ENCODE data around the gene UBE2K.
"Not testable (repeated sequence)": the region's sequence is repeated elsewhere in the genome, so short reads cannot be mapped to it uniquely, and the experiment has no call there.

Gene UBE2K

GRCh38 chr4:39698424-39699009 is 581 bp downstream of the UBE2K start:
- no peak for FAIRE-seq

- FAIRE-seq = peak; percentile 51
Observed at GRCh38 chr4:39699687-39700409, 1.9 kb downstream of the UBE2K start.

GRCh38 chr4:39700554-39700953 is 2.6 kb downstream of the UBE2K start:
- FAIRE-seq = no peak

- FAIRE-seq = no peak
Observed at GRCh38 chr4:39702716-39703115, 4.8 kb downstream of the UBE2K start.

GRCh38 chr4:39704789-39705188 is 6.9 kb downstream of the UBE2K start:
- not testable (repeated sequence) for FAIRE-seq

GRCh38 chr4:39706334-39706733 is 8.4 kb downstream of the UBE2K start:
- no peak for FAIRE-seq

GRCh38 chr4:39706741-39707511 is 9.0 kb downstream of the UBE2K start:
- no peak for FAIRE-seq

- no peak for FAIRE-seq
Observed at GRCh38 chr4:39710098-39710896, 12.4 kb downstream of the UBE2K start.

GRCh38 chr4:39712819-39713607 is 15.1 kb downstream of the UBE2K start:
- FAIRE-seq = no peak

- no peak for FAIRE-seq
Observed at GRCh38 chr4:39713691-39714090, 15.8 kb downstream of the UBE2K start.

GRCh38 chr4:39714166-39714565 is 16.2 kb downstream of the UBE2K start:
- FAIRE-seq = no peak

- no peak for FAIRE-seq
Observed at GRCh38 chr4:39715788-39716187, 17.9 kb downstream of the UBE2K start.

GRCh38 chr4:39716356-39716755 is 18.4 kb downstream of the UBE2K start:
- no peak for FAIRE-seq

- not testable (repeated sequence) for FAIRE-seq
Observed at GRCh38 chr4:39717743-39718142, 19.8 kb downstream of the UBE2K start.

- FAIRE-seq = no peak
Observed at GRCh38 chr4:39718366-39719323, 20.7 kb downstream of the UBE2K start.

- FAIRE-seq = no peak
Observed at GRCh38 chr4:39719804-39720580, 22.1 kb downstream of the UBE2K start.

GRCh38 chr4:39721273-39721672 is 23.3 kb downstream of the UBE2K start:
- FAIRE-seq = not testable (repeated sequence)

- FAIRE-seq = no peak
Observed at GRCh38 chr4:39721788-39722187, 23.9 kb downstream of the UBE2K start.

GRCh38 chr4:39729557-39729956 is 31.6 kb downstream of the UBE2K start:
- FAIRE-seq = no peak

GRCh38 chr4:39730072-39730471 is 32.1 kb downstream of the UBE2K start:
- no peak for FAIRE-seq

Data from A204.1 (cell line).